HL-60 (cell line): ENCODE measurements around the gene GTF2I.

Source experiments
- DNase-seq, 2 experiments: peaks; one replicate each; pipeline ENCODE4 v3.0.0-alpha.2; 2010 to 2020; ENCODE audit warnings: low read depth in 1 of 2, low spot score in 1 of 2
- H3K27ac ChIP-seq: fragments of 250-450 bp; sonication (Bioruptor Pico); replicated peaks from 2 replicates; pipeline ENCODE4 v1.5.1; 2020; ENCODE audit warnings: mild to moderate bottlenecking, moderate library complexity
- H3K27me3 ChIP-seq: fragments of 250-450 bp; sonication (Bioruptor Pico); 2 replicates; pipeline ENCODE4 v1.5.1; 2021; ENCODE audit warnings: mild to moderate bottlenecking, moderate library complexity; ENCODE audit not compliant: insufficient read depth, poor library complexity, severe bottlenecking
- H3K4me3 ChIP-seq: replicated peaks from 2 replicates; pipeline ENCODE4 v1.5.1; 2011; ENCODE audit warnings: mild to moderate bottlenecking, control low read depth, low read length; ENCODE audit not compliant: insufficient read depth
- GABPA ChIP-seq: IDR thresholded peaks from 2 replicates; pipeline ENCODE4 v1.6.1; 2012; ENCODE audit warnings: low read depth
- POLR2AphosphoS5 ChIP-seq: IDR thresholded peaks from 2 replicates; pipeline ENCODE4 v1.6.1; 2012; ENCODE audit warnings: low read depth
- SPI1 ChIP-seq: IDR thresholded peaks from 2 replicates; pipeline ENCODE4 v1.6.1; 2012; ENCODE audit warnings: low read depth, mild to moderate bottlenecking, borderline replicate concordance
- TF ChIP-seq, protein P1 (sequence below): IDR thresholded peaks from 2 replicates; pipeline ENCODE4 v1.6.1; 2012; ENCODE audit warnings: low read depth; ENCODE audit not compliant: insufficient replicate concordance
- TF ChIP-seq, protein P2 (sequence below): IDR thresholded peaks from one replicate; pipeline ENCODE4 v1.5.1; 2011; ENCODE audit warnings: low read length, control low read depth, inconsistent platforms; ENCODE audit not compliant: insufficient read depth

Gene GTF2I

GRCh38 chr7:74617180-74617744 is 40.3 kb upstream of the GTF2I start:
- Histone ChIP-seq H3K27me3 (no peaks in the 10 kb centered on the region), H3K27ac (peak overlapping the region; percentile 83), H3K4me3 (no peak overlapping the region)
- DNase-seq: peak in 1 of 2 experiments; percentile 93
- peak; percentile 96 for TF ChIP-seq SPI1
- TF ChIP-seq, protein P1, sequence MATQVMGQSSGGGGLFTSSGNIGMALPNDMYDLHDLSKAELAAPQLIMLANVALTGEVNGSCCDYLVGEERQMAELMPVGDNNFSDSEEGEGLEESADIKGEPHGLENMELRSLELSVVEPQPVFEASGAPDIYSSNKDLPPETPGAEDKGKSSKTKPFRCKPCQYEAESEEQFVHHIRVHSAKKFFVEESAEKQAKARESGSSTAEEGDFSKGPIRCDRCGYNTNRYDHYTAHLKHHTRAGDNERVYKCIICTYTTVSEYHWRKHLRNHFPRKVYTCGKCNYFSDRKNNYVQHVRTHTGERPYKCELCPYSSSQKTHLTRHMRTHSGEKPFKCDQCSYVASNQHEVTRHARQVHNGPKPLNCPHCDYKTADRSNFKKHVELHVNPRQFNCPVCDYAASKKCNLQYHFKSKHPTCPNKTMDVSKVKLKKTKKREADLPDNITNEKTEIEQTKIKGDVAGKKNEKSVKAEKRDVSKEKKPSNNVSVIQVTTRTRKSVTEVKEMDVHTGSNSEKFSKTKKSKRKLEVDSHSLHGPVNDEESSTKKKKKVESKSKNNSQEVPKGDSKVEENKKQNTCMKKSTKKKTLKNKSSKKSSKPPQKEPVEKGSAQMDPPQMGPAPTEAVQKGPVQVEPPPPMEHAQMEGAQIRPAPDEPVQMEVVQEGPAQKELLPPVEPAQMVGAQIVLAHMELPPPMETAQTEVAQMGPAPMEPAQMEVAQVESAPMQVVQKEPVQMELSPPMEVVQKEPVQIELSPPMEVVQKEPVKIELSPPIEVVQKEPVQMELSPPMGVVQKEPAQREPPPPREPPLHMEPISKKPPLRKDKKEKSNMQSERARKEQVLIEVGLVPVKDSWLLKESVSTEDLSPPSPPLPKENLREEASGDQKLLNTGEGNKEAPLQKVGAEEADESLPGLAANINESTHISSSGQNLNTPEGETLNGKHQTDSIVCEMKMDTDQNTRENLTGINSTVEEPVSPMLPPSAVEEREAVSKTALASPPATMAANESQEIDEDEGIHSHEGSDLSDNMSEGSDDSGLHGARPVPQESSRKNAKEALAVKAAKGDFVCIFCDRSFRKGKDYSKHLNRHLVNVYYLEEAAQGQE: no peak
- TF ChIP-seq POLR2AphosphoS5: peak; percentile 77; the same call in 1 of the 2 replicates

GRCh38 chr7:74619235-74619860 is 38.2 kb upstream of the GTF2I start:
- Histone ChIP-seq H3K4me3 (no peak overlapping the region), H3K27ac (no peak overlapping the region), H3K27me3 (no peaks in the 10 kb centered on the region)
- TF ChIP-seq GABPA (no peak), POLR2AphosphoS5 (no peak), SPI1 (no peak)
- TF ChIP-seq, protein P1: no peak
- TF ChIP-seq, protein P2, sequence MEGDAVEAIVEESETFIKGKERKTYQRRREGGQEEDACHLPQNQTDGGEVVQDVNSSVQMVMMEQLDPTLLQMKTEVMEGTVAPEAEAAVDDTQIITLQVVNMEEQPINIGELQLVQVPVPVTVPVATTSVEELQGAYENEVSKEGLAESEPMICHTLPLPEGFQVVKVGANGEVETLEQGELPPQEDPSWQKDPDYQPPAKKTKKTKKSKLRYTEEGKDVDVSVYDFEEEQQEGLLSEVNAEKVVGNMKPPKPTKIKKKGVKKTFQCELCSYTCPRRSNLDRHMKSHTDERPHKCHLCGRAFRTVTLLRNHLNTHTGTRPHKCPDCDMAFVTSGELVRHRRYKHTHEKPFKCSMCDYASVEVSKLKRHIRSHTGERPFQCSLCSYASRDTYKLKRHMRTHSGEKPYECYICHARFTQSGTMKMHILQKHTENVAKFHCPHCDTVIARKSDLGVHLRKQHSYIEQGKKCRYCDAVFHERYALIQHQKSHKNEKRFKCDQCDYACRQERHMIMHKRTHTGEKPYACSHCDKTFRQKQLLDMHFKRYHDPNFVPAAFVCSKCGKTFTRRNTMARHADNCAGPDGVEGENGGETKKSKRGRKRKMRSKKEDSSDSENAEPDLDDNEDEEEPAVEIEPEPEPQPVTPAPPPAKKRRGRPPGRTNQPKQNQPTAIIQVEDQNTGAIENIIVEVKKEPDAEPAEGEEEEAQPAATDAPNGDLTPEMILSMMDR: no peak
- no peak for DNase-seq

GRCh38 chr7:74622228-74622749 is 35.2 kb upstream of the GTF2I start:
- Histone ChIP-seq H3K27ac (no peak overlapping the region), H3K4me3 (no peak overlapping the region), H3K27me3 (no peaks in the 10 kb centered on the region)
- DNase-seq: no peak
- TF ChIP-seq, protein P2: no peak
- TF ChIP-seq GABPA (no peak), POLR2AphosphoS5 (no peak), SPI1 (no peak)
- TF ChIP-seq, protein P1: no peak
